HG03521 (cell line): ENCODE data around the gene GPR135.
"Not testable (repeated sequence)": the region's sequence is repeated elsewhere in the genome, so short reads cannot be mapped to it uniquely, and the experiment has no call there.

Experiments
- ATAC-seq: cut with Tn5 transposase; IDR thresholded peaks from one replicate; pipeline ENCODE4 v1.9.1; 2021; ENCODE audit warnings: mild to moderate bottlenecking, moderate library complexity; ENCODE audit not compliant: unreplicated experiment

Gene GPR135

GRCh38 chr14:59478540-59478939 is 13.4 kb upstream of the GPR135 start:
- ATAC-seq = no peak

DNA sequence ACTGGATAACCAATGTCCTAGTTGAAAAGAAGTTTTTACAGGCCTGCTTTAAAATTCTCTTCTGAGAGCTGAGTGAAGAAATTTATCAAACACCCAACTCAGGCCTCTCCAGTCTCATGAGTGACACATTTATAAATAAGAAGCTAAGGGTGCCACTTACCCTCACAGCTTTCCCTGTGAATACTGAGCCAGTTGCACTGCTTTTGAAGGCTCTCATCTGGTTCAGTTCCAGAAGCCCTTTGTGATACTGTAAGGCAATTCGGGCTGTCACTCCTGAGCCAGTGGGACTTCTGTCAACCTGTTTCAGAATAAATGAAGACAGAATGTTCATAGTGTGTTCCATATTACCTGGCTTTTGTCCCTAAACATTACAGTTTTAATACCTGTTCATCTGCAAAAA is 10.5 kb upstream of the GPR135 start:
- ATAC-seq = no peak

- ATAC-seq = no peak
These were observed 9.0 kb upstream of the GPR135 start for GRCh38 chr14:59474172-59474571.

GRCh38 chr14:59464486-59465315 is 479 bp downstream of the GPR135 start:
- ATAC-seq = peak; percentile 72

DNA sequence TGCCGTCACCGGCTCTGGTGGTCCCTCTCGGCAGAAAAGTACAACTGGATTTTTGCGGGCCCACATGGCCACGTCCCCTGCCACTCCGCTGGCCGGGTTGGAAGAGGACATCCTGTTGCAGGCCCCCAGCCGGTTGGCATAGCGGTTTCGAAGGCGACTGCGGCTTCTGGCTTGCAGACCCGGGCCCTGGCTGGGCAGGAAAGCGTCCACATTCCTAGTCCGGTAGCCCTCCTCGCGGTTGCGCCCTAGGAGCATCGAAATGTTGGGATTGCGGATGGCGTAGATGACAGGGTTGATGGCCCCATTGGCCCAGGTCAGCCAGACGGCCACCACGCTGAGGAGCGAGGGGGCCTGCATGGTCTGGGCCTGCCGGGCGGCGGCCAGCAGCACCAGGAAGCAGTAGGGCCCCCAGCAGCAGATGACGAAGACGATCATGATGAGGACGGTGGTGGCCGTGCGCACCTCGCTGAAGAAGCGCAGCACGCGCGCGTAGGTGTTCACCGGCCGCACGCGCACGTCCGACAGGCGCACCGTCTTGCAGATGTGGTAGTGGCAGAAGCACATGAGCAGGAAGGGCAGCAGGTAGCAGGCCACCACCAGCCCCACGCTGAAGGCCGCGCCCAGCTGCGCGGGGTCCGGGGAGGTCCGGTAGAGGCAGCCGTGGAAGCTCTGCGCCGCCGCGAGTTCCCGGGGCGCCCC is 1.2 kb downstream of the GPR135 start:
- peak; percentile 15 for ATAC-seq

GRCh38 chr14:59461891-59462290 is 3.3 kb downstream of the GPR135 start:
- ATAC-seq = no peak

DNA sequence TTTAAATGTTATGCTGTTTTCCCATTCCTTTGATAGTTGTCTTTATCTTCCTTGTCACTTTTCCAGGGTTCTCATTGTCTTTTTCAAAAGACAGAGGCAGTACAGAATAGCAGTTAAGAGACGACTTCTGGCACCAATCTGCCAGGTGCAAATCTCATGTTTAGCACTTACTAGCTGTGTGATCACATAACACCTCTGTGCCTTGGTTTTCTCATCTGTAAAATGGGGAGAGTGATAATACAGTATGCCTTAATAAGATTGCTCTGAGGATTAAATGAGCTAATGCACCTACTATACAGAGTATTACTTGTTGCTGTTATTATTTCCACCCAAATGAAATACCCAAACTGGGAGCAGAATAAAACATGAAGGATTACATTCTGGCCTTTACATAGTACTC is 4.8 kb downstream of the GPR135 start:
- ATAC-seq = no peak

GRCh38 chr14:59458486-59458885 is 6.7 kb downstream of the GPR135 start:
- no peak for ATAC-seq

- ATAC-seq = no peak
These were observed 9.8 kb downstream of the GPR135 start for GRCh38 chr14:59455411-59455810.

DNA sequence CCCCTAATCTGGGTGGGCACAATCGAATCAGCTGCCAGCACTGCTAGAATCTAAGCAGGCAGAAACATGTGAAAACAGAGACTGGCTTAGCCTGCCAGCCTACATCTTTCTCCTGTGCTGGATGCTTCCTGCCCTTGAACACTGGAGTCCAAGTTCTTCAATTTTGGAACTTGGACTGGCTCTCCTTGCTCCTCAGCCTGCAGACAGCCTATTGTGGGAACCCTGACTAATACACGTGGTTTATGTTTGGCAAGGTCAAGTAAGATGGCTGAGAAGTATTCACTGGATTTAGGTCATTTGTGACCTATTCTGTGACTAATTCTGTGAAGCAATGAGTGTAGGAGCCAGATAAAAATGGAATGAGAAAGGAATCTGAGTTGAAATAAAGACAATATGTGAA is 11.0 kb downstream of the GPR135 start:
- ATAC-seq = no peak

- no peak for ATAC-seq
These were observed 13.3 kb downstream of the GPR135 start for GRCh38 chr14:59451849-59452248.

DNA sequence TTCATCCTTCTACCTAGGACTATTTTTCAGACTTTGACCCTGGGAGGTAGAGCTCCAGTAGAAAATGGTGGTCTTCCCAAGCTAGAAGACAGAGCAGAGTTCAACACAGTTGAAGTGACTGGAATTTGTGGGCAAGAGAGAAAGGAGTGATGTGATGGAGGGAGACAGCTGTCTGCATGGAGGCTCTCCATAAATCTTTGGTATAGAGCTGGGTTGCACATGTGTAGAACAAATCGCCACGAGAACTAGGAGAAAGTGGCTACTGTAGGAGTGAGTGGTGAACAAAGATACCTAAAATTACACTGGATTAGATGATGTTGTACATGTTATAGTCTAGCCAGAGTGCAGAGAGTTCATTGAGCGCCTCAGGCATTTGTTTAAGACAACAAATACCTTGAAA is 14.5 kb downstream of the GPR135 start:
- no peak for ATAC-seq

DNA sequence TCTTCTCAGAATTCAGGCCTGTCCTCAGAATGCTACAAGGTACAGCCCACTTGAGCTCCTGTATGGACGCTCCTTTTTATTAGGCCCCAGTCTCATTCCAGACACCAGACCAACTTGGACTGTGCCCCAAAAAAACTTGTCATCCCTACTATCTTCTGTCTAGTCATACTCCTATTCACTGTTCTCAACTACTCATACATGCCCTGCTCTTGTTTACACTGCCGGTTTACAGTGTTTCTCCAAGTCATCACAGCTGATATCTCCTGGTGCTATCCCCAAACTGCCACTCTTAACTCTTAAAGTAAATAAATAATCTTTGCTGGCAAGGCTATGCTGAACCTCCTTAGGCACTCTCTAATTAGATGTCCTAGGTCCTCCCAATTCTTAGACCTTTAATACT is 16.5 kb downstream of the GPR135 start:
- ATAC-seq = not testable (repeated sequence)

- ATAC-seq = no peak
These were observed 25.8 kb downstream of the GPR135 start for GRCh38 chr14:59439256-59439965.

DNA sequence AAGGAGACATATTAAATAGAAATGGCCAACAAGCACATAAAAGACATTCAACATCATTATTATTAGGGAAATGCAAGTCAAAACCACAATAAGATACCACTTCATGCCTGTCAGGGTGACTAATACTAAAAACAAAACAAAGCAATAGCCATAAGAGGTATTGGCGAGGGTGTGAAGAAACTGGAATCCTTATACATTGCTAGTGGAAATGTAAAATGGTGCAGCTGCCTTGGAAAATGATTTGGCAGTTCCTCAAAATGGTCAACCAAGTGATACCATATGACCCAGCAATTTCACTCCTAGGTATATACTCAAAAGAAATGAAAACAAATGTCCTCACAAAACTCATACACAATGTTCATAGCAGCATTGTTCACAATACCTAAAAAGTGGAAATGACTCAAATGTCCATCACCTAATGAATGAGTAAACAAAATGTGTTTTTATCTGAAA is 27.0 kb downstream of the GPR135 start:
- ATAC-seq = no peak

DNA sequence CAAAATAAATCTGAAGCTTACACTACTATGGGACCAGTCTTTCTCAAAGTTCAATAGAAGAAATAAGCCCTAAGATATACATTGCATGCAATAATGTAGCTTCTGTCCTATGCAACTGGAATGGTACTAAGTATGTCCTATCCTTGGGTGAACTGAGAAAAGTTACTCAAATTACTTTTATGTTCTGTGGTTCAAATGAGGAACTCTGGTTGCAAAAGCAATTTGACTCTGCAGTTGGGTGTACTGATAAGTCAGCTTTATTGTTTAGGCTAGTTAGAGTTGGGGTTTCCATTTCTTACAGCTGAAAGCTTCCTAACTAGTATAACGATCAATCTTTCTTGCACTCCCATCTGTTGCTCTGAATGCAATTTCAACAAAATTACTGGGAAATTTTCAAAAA is 29.2 kb downstream of the GPR135 start:
- ATAC-seq = no peak

DNA sequence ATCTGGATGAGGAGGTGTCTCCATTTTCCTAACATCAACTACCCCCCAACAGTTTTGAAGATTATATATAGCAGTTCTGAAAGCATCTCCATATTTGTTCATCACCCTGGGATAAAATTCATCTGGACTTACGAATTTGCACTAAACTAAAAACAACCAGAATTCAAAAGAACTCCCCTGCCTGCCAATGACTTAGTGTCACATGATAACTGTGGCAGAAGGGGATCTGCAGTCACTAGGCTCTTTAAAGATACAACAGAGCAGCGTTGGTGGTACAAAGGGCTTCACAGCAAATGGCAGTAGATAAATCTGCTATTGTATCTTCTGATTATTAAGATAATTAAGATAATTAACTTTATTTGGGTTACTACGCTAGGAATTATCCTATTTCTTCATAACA is 30.1 kb downstream of the GPR135 start:
- ATAC-seq = no peak

GRCh38 chr14:59429790-59430189 is 35.4 kb downstream of the GPR135 start:
- no peak for ATAC-seq

DNA sequence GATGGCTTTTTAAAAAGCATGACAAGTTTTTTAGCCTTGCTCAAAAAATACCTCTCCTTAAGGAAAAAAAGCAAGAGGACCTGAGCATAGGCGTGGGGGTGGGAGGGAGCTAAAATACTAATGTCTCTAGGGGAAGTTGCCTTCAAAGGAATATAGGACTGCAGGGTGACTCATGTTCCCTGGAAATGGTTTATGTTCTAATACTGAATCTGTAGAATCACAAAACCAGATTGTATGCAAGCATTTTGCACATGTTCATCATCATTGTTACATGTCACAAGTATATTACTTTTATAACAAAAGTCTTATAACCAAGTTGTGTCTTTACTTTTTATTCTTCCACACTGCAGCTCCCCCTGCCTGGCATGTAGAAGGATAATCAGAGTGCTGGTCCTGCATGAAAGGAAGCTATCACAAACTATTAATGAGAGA is 36.6 kb downstream of the GPR135 start:
- no peak for ATAC-seq

DNA sequence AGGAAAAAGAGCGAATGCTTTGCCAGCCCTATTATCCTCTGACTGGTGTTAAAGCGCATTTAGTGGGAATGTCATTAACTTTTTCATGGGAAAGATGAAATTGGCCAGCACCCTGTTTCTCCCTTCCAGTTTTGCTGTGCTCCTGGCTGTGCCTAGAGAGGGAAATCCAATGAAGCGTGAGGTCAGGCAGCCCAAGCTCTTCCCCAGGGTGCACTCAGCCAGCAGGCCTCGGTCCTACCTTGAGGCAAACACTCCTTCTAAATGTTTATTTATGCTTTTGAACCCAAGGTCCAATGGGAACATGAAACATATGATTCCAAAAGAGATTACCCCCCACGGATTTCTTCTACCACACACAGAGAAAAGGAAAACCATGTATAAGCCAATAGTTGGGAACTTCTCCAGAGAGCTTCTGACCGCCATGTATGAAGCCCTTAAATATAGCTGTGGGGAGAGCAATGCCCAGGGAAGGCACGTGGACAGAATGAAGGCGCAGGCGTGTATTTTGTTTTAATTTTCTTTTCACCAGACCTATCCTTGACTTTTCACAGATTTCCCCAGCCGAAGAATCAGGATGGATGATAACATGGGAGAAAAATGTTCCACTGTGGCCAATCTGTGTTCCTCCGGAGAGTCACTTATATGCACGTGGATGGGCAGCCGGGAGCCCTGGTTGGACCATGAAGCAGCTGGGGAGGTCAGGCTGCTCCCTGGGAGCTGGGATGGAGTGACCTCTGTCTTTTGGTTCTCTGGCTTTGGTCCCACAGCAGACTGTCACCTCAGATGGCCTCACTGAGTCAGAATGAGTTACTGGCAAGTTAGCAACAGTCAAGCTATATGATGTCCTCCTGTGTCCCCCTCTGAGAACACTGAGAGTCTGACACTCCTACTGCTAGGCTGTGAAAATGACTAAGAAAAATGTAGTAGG is 37.3 kb downstream of the GPR135 start:
- no peak for ATAC-seq
